D341Med (cell line): ENCODE data around the gene SBDS.

Experiments
- DNase-seq: peaks from one replicate; pipeline ENCODE4 v3.0.0; 2012; ENCODE audit warnings: low spot score

The SBDS gene

GRCh38 chr7:66937940-66938339 lies 57.4 kb downstream of the SBDS start:
- no peak for DNase-seq
